Sigmoid colon (tissue), 7 donors: ENCODE data around the gene TXNL1. TPM values are rescaled to one million over a fixed set of nuclear protein-coding genes. Genes with fewer than 3 reads are reported as not detected.

Experiments
- DNase-seq: peaks from one replicate; pipeline ENCODE4 v3.0.0-alpha.2; 2019
- H3K27ac ChIP-seq, 4 donors: fragments of 200-600 bp; sonication (generic); one replicate each; pipeline ENCODE4 v1.5.1; 2016 to 2019; ENCODE audit warnings: mild to moderate bottlenecking in 1 of 4
- H3K27me3 ChIP-seq, 3 donors: fragments of 200-600 bp; sonication (generic); one replicate each; pipeline ENCODE4 v1.5.1; 2019; ENCODE audit warnings: mild to moderate bottlenecking in 1 of 3
- H3K36me3 ChIP-seq, 4 donors: fragments of 200-600 bp; sonication (generic); one replicate each; pipeline ENCODE4 v1.5.1; 2016 to 2019
- H3K4me1 ChIP-seq, 4 donors: fragments of 200-600 bp; sonication (generic); one replicate each; pipeline ENCODE4 v1.5.1; 2017 to 2019
- H3K4me3 ChIP-seq, 4 donors: fragments of 200-600 bp; sonication (generic); one replicate each; pipeline ENCODE4 v1.5.1; 2017 to 2019; ENCODE audit warnings: mild to moderate bottlenecking in 2 of 4, moderate library complexity in 1 of 4
- H3K9me3 ChIP-seq, 4 donors: fragments of 200-600 bp in 3 of 4; sonication (generic) in 3 of 4; one replicate each; pipeline versions ENCODE4 v1.5.1 to v1.6.1; 2013 to 2019
- CTCF ChIP-seq, 4 experiments: fragments of 450-650 bp in 3 of 4; fragments of 200-600 bp in 1 of 4; IDR thresholded peaks; one replicate each; pipeline ENCODE4 v1.5.1; 2016 to 2019; ENCODE audit warnings: antibody characterized with exemption in 4 of 4, mild to moderate bottlenecking in 3 of 4, moderate library complexity in 2 of 4
- EP300 ChIP-seq, 4 donors: sonication (generic); formaldehyde crosslinking; IDR thresholded peaks; one replicate each; pipeline ENCODE4 v1.6.1; 2017; ENCODE audit warnings: antibody characterized with exemption in 4 of 4
- POLR2A ChIP-seq, 2 donors: fragments of 450-650 bp; IDR thresholded peaks; one replicate each; pipeline ENCODE4 v1.6.1; 2016; ENCODE audit warnings: antibody characterized with exemption in 2 of 2, mild to moderate bottlenecking in 2 of 2, moderate library complexity in 2 of 2
- POLR2AphosphoS5 ChIP-seq, 4 donors: sonication (generic); formaldehyde crosslinking; IDR thresholded peaks; one replicate each; pipeline ENCODE4 v1.6.1; 2017; ENCODE audit warnings: antibody characterized with exemption in 4 of 4
- WGBS, 2 donors: extraction: QIAGEN DNeasy Blood & Tissue Kit; methylation state at CpG; one replicate each; pipeline ENCODE4 v1.1.7; 2013; 5-methylcytosine and 5-hydroxymethylcytosine counted together
- intact Hi-C: fragments of 100-400 bp; cut with DNase I; formaldehyde crosslinking; loops from one replicate; pipeline ENCODE4 v1.15.1; 2023
- polyA plus RNA-seq, 3 donors: library from polyadenylated mRNA; stranded (reverse); fragments of 200-250 nt; gene quantifications; one replicate each; pipeline ENCODE4 v1.2.3, GENCODE V29; 2013
- total RNA-seq, 4 donors: library from RNA; depleted of rRNA; stranded (reverse); fragments of >200 nt; gene quantifications; one replicate each; pipeline ENCODE4 v1.1.0, GENCODE V29; 2016
- donor health status: healthy with polysubstance abuse.
- donor health status: Bipolar disorder and iron deficiency.
- donor health status: healthy.

Gene TXNL1
- total and polyA plus RNA-seq, 7 donors: 39.8 to 79.1 (median 47.9) TPM

- H3K4me1 ChIP-seq: no peaks in the 10 kb centered on the region
- H3K4me3 ChIP-seq: no peak overlapping the region
- peaks cover 7 to 90% (median 25%) of the 10 kb centered on the region in 4 donors for H3K36me3 ChIP-seq
- intact Hi-C loops: no loop called here
- TF ChIP-seq POLR2A (IDR thresholded peaks at IDR 0.05) (no peak), EP300 (IDR thresholded peaks at IDR 0.05) (no peak), POLR2AphosphoS5 (IDR thresholded peaks at IDR 0.05) (no peak), CTCF (IDR thresholded peaks at IDR 0.05) (no peak)
- H3K27me3 ChIP-seq: no peaks in the 10 kb centered on the region
- H3K9me3 ChIP-seq: no peaks in the 10 kb centered on the region
- 21 to 68% methylated on average over 7 of the region's 7 CpGs for WGBS, 2 donors
- no peak for DNase-seq
- no peak overlapping the region for H3K27ac ChIP-seq
Measured at GRCh38 chr18:56615738-56616520, 22.5 kb downstream of the TXNL1 start.

- Histone ChIP-seq H3K27ac (no peak overlapping the region), H3K9me3 (no peaks in the 10 kb centered on the region), H3K4me1 (no peaks in the 10 kb centered on the region), H3K36me3 (peaks cover 4 to 87% (median 10%) of the 10 kb centered on the region in 4 donors), H3K4me3 (no peak overlapping the region), H3K27me3 (no peaks in the 10 kb centered on the region)
- intact Hi-C loops: no loop called here
- no peak for TF ChIP-seq POLR2A (IDR thresholded peaks at IDR 0.05)
- no peak for TF ChIP-seq CTCF (IDR thresholded peaks at IDR 0.05)
- no peak for TF ChIP-seq EP300 (IDR thresholded peaks at IDR 0.05)
- TF ChIP-seq POLR2AphosphoS5 (IDR thresholded peaks at IDR 0.05): no peak
- 21 to 84% methylated on average over 2 of the region's 2 CpGs for WGBS, 2 donors
- no peak for DNase-seq
Measured at GRCh38 chr18:56606618-56607017, 31.8 kb downstream of the TXNL1 start.

- H3K4me3 ChIP-seq: no peak overlapping the region
- intact Hi-C loops: no loop called here
- no peaks in the 10 kb centered on the region for H3K4me1 ChIP-seq
- no peaks in the 10 kb centered on the region for H3K27me3 ChIP-seq
- WGBS, 2 donors: 95 to 98% methylated on average over 4 of the region's 4 CpGs
- H3K36me3 ChIP-seq: peaks cover 0 to 22% (median 4%) of the 10 kb centered on the region in 4 donors
- no peak for DNase-seq
- no peaks in the 10 kb centered on the region for H3K9me3 ChIP-seq
- TF ChIP-seq POLR2AphosphoS5 (IDR thresholded peaks at IDR 0.05) (no peak), CTCF (IDR thresholded peaks at IDR 0.05) (no peak), EP300 (IDR thresholded peaks at IDR 0.05) (no peak), POLR2A (IDR thresholded peaks at IDR 0.05) (no peak)
- no peak overlapping the region for H3K27ac ChIP-seq
Measured at GRCh38 chr18:56598422-56598821, 40.0 kb downstream of the TXNL1 start.

GRCh38 chr18:56593906-56594305 lies 44.5 kb downstream of the TXNL1 start:
- Histone ChIP-seq H3K4me3 (no peak overlapping the region), H3K36me3 (no peaks in the 10 kb centered on the region), H3K27me3 (no peaks in the 10 kb centered on the region), H3K9me3 (no peaks in the 10 kb centered on the region), H3K27ac (no peak overlapping the region), H3K4me1 (no peaks in the 10 kb centered on the region)
- no peak for DNase-seq
- intact Hi-C loops: no loop called here
- 93 to 97% methylated on average over 4 of the region's 4 CpGs for WGBS, 2 donors
- TF ChIP-seq POLR2A (IDR thresholded peaks at IDR 0.05) (no peak), CTCF (IDR thresholded peaks at IDR 0.05) (no peak), EP300 (IDR thresholded peaks at IDR 0.05) (no peak), POLR2AphosphoS5 (IDR thresholded peaks at IDR 0.05) (no peak)
